Activated effector memory CD4-positive, alpha-beta T cell treated with Interleukin-2 at 50 U/mL for 16 hours (primary cell): Measurements from ENCODE around the gene PKMYT1.
"Not testable (repeated sequence)": the region's sequence is repeated elsewhere in the genome, so short reads cannot be mapped to it uniquely, and the experiment has no call there.

Experiments used
- DNase-seq: peaks from one replicate; pipeline ENCODE4 v3.0.0-alpha.2; 2020

Gene PKMYT1

DNA sequence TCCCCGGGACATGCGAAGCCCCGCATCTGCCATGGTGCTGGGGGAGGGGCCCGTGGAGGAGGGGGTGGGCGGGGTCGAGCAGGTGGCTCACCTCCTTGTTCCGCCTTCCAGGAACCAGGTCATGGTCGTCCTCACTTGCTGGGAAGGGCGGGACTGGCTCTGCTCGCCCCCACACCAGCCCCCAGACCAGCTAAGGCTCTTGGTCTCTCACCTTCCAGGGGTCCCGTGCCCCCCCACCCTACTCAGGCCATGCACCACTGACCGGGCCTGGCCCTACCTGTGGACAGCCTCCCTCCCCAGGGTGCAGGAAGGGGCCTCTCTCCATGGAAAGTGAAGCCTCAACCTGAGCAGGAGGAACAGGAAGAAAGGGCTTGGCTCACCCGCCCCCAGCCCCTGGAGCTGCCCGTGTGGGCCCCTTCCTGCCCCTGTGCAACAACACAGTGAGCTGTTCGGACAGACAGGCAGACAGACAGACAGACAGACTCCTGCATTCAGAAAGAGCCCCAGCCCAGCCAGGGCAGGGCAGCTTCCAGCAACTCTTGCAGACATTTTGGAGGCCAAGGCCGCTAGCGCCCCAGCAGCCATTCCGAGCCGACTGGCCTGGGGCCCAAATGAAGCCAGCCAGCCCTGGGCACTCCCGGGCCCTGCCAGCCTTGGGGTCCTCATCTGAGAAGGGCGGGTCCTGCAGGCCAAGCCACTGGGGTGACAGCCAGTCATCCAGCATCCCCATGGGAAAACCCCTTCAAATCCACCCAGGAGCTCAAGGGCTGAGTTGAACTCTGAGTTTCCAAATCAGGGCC is 24.3 kb downstream of the PKMYT1 start:
- DNase-seq, result no peak

DNA sequence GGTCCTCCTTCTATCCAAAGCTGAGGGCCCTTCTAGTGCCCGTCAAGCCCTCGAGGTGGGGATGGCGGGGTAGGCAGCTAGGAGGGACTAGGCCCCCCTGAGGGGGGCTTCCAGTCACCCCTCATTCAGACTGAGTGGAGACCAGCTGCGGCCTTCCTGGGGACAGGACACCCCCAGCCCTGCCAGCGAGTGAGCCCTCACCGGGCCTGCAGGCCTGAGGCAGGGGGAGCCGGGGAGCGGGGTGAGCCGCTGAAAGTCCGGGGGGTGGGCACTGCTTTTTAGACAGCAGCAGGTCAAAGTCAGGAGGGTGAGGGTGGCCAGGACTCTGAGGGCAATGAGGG is 24.8 kb downstream of the PKMYT1 start:
- no peak for DNase-seq

DNA sequence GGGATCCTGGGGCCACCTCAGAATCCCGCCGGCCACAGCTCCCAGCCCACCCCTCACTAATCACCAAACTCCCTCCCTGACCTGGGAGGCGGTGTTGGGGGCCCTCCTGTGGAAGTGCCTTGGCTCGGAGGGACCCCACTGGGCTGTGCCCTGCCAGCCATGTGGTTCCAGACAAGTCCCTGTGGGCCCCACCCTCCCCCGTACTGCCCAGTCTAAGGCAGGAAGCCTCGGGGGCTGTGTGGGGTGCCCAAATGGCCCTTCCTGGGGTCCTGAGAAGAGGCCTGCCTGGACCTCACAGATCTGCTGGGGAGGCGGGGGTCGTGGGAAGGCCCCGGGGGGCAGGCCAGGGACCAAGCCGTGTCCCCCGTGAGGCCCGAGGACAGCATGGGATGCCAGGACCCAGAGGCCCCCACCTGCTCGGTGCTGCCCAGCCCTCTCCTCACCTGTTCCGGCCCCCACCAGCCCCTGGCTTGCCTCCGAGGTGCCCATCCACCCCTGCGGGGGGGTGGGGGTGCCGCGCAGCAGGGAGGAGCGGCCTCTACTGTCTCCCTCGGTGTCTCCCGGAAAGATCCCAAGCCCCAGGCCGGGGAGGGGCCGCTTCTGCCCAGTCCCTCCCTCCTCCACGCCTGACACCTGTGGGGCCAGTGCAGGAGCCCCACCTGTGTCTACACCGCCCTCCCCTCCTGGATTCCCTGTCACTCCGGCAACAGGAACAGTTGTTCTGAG is 25.4 kb downstream of the PKMYT1 start:
- DNase-seq, result no peak

DNA sequence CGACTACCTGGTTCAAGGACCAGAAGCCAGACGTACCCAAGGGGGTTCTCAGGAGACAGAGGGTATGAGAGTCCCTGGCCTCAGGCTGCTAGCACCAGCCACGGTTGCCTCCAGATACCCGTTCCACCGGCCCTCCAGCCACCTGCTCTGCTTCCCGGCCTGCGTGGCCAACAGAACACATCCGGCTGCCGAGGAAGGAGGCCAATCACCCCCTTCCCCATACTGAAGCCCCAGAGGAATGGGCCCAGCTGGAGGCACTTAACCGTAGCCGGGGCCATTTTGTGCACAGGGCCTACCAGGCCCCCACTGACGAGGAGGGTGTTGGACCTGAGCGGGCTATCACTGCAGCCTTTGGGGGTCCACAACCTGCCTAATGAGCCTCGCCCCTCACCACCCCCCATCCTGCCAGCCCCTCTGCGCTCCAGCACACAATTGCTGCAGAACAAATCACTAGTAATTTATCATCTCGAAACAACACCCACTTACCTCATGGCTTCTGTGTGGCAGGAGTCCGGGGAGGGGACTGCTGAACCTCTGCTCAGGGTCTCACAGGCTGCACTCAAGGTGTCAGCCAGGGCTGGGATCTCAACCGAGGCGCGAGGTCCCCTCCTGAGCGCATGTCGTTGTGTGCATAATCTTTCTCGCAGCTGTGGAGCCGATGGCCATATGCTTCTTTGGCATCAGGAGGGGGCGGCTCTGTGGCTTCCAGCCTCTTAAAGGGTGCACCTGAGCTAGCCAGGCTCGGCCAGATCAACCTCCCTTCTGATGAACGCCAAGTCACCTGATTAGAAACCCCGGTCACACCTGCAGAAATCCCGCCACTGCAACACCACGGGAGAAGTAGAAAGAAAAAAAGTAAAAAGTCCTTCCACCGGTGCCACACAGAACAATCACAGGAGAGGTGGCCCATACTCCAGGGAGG is 26.3 kb downstream of the PKMYT1 start:
- no peak for DNase-seq

DNA sequence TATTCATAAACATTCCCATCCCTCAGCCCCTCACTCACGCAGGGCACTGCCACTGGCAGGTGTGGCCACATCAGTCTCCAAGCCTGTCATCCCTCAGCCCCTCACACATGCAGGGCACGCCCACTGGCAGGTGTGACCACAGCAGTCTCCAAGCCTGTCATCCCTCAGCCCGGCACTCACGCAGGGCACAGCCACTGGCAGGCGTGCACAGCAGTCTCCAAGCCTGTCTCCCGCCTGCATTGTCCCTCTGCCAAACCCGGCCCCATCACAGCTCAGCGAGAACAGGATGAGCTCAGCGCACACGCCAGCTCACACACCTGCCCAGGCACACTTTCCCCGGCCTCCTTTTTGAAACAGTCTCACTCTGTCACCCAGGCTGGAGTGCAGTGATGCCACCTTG is 27.6 kb downstream of the PKMYT1 start:
- DNase-seq, result no peak

DNA sequence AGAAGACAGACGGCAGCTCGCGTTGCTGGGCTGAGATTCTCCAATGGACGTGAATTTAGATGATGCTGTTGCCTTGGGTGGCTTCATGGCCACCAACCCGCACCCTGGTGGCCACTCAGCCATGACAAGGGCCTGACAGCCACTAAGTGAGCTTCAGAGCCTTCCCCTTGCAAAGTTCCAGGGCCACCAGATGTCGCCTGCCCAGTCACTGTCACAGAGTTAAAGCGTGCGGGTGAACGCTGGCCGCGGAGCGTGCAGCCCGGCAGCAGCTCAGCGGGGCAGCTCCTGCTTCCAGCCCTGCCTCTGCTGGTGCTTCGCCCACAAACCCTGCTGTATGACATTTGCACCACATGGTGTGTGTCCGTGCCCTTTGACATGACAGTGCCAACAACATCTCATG is 29.5 kb downstream of the PKMYT1 start:
- DNase-seq, result no peak

DNA sequence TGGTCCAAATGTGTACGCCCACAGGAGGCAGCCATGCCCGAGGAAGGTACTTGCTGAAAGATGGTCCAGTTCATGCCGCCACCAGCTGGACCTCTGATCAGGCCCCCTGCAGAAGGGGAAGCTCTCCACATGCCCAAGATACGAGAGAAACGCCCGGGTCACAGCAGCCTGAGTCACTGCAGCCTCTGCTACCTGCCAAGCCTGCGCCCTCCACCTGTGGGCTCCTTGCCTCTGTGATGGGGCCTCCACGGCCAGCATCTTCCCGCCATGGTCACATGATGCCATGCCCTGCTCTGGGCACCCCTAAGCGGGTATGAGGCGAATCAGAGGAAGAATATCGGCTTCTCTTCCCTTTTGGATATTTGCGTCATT is 29.9 kb downstream of the PKMYT1 start:
- DNase-seq, result no peak

DNA sequence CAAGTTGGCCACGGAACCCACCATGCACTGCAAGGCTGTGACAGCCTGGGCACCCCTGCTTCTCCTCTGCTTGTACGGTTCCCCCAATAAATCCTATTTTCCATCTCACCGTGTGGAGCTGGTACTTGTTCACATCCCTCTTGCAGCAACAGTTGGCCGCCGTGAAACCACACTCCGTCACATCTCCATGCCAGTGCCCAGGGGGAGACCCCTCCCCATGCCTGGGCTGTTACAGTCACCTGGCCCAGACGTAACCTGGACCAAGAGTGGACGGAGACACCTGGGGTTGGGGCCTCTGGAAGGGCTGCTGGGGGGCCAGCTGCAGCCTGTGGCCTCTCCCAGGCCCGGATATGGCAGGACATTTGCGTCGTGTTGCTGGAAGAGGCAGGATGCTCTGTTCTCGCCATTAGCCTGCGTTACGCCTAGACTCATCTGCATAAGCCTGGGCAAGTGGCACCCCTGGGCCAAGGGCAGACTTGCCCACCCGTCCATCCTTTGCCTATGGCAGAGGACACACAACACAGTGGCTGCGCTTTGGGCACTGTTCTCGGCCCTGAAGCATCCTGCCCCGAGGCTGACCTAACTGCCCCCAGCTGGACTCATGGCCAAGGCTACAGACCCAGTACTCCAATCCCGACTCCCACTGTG is 30.4 kb downstream of the PKMYT1 start:
- DNase-seq, result no peak

DNA sequence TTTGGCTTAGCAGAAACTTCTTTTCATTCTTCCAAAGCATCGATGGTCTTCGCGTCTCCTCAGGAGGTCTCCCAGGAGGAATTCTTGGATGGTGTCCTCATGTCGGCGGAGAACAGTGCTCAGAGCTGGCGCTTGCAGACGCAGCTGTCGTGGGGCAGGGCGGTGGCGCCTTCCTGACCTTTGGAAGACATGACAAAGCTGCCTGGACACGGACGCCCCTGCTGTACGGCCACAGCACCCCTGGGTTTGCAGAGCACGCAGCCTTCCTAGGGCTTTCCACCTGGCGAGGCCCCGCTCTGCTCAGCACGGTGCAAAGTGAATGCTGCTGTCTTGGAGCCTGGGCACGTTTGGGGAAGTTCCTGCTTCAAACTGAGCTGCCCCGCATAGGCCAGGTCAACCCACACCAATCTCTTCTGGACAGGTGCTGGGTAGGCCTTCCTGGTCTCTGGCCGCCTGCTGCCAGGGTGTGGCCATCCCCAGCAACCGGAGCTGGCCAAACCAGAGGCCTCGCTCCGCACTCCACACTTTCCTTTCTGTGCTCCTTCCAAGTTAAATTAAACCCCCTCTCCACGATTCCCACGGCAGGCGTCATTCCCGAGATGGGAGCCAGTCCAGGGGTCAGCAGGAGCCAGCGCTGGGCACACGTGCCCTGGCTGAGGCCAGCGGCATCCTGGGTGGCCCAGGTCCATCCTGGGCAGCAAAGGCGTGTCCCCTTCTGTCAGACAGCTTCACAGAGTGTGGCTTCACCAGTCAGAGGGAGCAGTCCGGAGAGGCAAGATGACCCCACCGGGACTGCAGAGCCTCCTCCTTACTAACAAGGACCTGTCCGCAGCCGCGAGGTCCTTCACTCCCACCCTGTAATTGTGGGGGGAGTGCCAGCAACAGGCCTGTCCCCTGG is 31.2 kb downstream of the PKMYT1 start:
- no peak for DNase-seq

DNA sequence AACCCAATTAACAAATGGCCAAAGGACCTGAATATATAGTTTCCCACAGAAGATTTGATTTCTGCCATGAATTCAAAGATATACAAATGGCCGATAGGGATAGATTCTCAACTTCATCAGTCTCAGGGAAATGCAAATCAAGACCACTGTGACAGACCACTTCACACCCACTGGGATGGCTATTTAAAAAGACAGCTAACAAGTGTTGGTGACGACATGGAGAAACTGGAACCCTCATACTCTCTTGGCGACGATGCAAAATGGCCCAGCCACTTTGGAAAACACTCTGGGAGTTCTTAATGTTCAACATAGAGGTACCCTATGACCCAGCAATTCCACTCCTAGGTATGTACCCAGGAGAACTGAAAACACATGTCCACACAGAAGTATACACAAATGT is 33.6 kb downstream of the PKMYT1 start:
- DNase-seq, result no peak

DNA sequence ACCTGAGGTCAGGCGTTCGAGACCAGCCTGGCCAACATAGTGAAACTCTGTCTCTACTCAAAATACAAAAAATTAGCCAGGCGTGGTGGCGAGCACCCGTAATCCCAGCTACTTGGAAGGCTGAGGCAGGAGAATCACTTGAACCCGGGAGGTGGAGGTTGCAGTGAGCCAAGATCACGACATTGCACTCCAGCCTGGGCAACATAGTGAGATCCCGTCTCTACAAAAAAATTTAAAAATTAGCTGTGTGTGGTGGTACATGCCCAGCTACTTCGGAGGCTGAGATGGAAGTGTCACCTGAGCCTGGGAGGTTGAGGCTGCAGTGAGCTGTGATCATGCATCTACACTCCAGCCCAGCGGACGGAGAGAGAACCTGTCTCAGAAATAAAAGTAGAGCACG is 36.5 kb downstream of the PKMYT1 start:
- not testable (repeated sequence) for DNase-seq

DNA sequence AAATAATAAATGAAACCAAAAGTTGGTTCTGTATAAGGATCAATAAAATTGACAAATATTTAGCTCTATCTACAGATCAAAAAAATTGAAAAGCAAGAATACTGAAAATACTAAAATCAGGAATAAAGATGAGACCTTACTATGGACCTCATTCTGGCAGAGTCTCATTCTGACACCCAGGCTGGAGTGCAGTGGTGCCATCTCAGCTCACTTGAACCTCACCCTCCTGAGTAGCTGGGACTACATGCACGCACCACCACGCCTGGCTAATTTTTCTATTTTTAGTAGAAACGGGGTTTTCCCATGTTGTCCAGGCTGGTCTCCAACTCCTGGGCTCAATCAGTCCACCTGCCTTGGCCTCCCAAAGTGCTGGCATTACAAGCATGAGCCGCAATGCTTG is 38.2 kb downstream of the PKMYT1 start:
- DNase-seq, result no peak

DNA sequence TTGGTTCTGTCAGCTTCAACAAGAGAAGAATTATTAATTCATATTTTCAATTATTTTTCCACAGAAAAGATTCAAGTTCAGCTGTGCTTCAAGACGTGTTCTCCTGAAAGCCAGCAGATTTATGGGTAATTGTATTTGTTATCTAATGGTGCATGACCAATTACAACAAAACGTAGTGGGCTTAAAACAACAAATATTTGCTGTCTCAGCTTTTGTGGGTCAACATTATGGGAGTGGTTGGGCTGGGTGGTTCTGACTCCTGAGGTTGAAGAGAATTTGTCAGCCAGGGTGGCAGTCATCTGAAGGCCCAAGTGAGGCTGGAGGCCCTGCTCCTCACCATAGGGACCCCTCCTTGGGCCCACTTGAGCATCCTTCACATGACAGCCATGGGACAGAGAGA is 40.3 kb downstream of the PKMYT1 start:
- no peak for DNase-seq

DNA sequence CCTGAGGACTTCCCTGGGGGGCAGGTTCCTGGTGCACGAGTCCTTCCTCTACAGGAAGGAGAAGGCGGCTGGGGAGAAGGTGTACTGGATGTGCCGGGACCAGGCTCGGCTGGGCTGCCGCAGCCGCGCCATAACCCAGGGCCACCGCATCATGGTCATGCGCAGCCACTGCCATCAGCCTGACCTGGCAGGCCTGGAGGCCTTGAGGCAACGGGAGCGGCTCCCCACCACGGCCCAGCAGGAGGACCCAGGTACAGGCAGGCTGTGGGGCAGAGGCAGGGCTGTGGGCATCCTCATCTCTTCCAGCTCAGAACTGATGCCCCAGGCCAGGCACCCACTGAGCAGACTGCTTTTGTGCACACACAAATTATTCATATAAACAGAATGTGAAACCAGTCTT is 42.0 kb downstream of the PKMYT1 start:
- no peak for DNase-seq

DNA sequence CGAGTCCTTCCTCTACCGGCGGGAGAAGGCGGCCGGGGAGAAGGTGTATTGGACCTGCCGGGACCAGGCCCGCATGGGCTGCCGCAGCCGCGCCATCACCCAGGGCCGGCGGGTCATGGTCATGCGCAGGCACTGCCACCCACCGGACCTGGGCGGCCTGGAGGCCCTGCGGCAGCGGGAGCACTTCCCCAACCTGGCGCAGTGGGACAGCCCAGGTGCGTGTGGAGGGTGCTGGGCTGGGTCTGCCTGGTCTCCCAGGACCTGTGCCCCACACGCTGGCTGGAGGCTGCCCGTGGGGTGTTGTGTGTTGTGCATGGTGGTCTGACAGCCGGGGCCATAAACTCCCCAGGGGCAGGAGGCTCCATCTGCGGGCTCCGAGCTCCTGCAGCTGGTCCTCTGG is 43.1 kb downstream of the PKMYT1 start:
- DNase-seq, result no peak

DNA sequence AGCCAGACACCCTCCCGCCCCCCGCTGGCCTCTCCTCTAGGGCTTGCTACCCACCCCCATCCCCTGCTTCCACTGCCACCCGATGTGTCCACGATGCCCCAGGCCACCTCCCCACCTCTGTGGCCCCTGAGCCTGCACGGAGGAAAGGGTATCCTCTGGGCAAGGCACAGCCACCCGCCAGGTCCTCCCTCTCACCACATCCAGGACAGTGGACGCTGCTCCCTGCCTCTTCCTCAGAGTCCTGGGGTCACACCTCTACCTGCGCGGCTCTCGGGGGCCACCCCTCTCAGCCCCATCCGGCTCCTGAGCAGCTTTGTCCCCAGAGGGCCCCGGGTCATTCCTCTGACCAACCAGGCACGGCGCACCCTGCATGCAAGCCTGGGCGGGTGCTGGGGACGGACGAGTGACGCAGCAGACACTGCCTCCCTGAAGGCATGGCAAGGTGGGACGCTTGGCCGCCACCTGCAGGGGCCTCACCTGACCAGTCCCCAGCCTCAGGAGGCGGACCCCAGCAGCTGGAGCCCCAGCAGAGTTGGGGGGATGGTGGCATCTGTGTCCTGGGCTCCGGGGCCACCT is 43.7 kb downstream of the PKMYT1 start:
- DNase-seq, result no peak

DNA sequence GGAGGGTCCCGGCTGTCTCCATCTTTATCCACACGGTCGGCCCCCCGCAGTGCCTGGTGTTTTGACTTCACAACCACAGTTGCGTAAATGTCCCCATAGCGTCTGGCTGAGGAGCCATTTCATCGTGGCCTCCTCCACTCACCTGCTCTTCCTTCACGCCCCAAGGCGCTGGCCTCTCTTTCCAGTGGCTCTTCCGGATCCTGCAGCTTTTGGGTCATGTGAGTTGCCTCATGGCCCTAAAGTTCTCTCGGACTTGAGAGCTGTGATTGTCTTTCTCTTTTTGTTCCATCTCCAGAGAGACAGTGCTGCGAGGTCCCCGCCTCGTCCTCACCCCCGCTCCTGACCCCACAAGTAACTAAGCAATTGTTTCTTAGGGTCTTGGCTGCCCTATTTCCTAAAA is 45.8 kb downstream of the PKMYT1 start:
- no peak for DNase-seq

DNA sequence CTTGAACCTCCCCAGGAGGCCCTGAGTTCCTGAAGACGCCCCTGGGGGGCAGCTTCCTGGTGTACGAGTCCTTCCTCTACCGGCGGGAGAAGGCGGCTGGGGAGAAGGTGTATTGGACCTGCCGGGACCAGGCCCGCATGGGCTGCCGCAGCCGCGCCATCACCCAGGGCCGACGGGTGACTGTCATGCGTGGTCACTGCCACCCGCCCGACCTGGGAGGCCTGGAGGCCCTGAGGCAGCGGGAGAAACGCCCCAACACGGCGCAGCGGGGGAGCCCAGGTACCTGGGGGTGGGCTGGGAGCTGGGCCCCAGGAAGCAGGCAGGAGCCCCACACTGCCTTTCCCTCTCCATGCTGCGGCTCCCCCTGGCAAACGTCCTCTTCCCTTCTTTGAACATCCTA is 46.5 kb downstream of the PKMYT1 start:
- DNase-seq, result no peak

DNA sequence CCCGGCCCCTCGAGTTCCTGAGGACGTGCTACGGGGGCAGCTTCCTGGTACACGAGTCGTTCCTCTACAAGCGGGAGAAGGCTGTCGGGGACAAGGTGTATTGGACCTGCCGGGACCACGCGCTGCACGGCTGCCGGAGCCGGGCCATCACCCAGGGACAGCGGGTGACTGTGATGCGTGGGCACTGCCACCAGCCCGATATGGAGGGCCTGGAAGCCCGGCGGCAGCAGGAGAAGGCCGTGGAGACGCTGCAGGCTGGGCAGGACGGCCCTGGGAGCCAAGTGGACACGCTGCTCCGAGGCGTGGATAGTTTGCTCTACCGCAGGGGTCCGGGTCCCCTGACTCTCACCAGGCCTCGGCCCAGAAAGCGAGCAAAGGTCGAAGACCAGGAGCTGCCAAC is 47.1 kb downstream of the PKMYT1 start:
- DNase-seq, result no peak

DNA sequence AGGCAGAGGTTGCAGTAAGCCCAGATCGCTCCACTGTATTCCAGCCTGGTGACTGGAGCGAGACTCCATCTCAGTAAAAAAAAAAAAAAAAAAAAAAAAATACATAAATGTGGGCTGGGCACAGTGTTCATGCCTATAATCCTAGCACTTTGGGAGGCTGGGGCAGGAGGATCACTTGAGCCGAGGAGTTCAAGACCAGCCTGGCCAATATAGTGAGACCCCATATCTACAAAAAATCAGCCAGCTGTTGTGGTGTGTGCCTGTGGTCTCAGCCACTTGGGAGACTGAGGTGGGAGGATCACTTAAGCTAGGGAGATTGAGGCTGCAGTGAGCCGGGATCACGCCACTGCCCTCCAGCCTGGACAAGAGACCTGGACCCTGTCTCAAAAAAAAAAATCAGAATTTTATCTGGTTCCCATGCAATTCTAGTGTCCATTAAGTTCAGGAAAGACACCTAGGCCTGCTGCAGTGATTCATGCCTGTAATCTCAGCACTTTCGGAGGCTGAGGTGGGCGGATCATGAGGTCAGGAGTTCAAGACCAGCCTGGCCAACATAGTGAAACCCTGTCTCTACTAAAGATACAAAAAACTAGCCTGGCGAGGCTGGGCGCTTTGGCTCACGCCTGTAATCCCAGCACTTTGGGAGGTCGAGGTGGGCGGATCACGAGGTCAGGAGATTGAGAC is 48.9 kb downstream of the PKMYT1 start:
- not testable (repeated sequence) for DNase-seq

DNA sequence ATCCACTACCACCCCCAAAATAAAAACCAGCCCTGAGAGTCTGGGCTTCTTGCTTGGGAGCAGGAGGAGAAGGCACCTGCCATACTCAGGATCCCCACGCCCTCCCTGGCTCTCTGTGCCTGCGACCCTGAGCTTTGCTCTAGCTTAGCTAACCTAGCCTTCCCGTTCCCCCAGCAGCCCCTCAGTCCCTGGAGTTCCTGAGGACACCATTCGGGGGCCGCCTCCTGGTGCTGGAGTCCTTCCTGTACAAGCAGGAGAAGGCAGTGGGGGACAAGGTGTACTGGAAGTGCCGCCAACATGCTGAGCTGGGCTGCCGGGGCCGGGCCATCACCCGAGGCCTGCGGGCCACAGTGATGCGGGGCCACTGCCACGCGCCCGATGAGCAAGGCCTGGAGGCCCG is 50.0 kb downstream of the PKMYT1 start:
- no peak for DNase-seq
